ENCODE measurements around the gene CRACR2A. TPM values are rescaled to one million over a fixed set of nuclear protein-coding genes. Genes with fewer than 3 reads are reported as not detected.

CRACR2A gene
- total RNA-seq, 1 experiment from 2014 or later, result 22.3 TPM

GRCh38 chr12:3667485-3667884, 85.4 kb downstream of the CRACR2A start:
- no peaks in the 10 kb centered on the region for H3K36me3 ChIP-seq (ENCODE audit: insufficient read depth, low read length)
- H3K9ac ChIP-seq (ENCODE audit: low read length), result no peak overlapping the region
- no peak overlapping the region for H3K4me2 ChIP-seq (ENCODE audit: low read depth, low read length, poor library complexity, severe bottlenecking)

GRCh38 chr12:3666441-3666840, 86.5 kb downstream of the CRACR2A start:
- H3K4me3 ChIP-seq (ENCODE audit: low read length), result no peak overlapping the region
- H3K27ac ChIP-seq (ENCODE audit: low read length), result no peak overlapping the region
- H3K4me1 ChIP-seq (ENCODE audit: low read length), result no peaks in the 10 kb centered on the region
- no peak for DNase-seq
- no peak overlapping the region for H3K4me2 ChIP-seq (ENCODE audit: low read depth, low read length, poor library complexity, severe bottlenecking)
- H3K9me3 ChIP-seq (ENCODE audit: low read length), result no peaks in the 10 kb centered on the region
- H2AFZ ChIP-seq (ENCODE audit: low read length), result no peak overlapping the region
- H3K79me2 ChIP-seq (ENCODE audit: low read length), result no peaks in the 10 kb centered on the region
- no peaks in the 10 kb centered on the region for H4K20me1 ChIP-seq (ENCODE audit: insufficient read depth, low read depth, low read length)
- no peaks in the 10 kb centered on the region for H3K27me3 ChIP-seq (ENCODE audit: low read length)
- no peaks in the 10 kb centered on the region for H3K36me3 ChIP-seq (ENCODE audit: insufficient read depth, low read length)
- H3K9me2 ChIP-seq (replicated peaks; ENCODE audit: insufficient read depth, low read length), result no peaks in the 10 kb centered on the region
- no peak overlapping the region for H3K9ac ChIP-seq (ENCODE audit: low read length)

More at GRCh38 chr12:3667485-3667884, 85.4 kb downstream of the CRACR2A start:
- Histone ChIP-seq H3K79me2 (ENCODE audit: low read length) (no peaks in the 10 kb centered on the region), H3K9me2 (replicated peaks; ENCODE audit: insufficient read depth, low read length) (no peaks in the 10 kb centered on the region), H3K4me1 (ENCODE audit: low read length) (no peaks in the 10 kb centered on the region), H3K27me3 (ENCODE audit: low read length) (no peaks in the 10 kb centered on the region), H2AFZ (ENCODE audit: low read length) (no peak overlapping the region), H4K20me1 (ENCODE audit: insufficient read depth, low read depth, low read length) (no peaks in the 10 kb centered on the region), H3K27ac (ENCODE audit: low read length) (no peak overlapping the region), H3K9me3 (ENCODE audit: low read length) (no peaks in the 10 kb centered on the region), H3K4me3 (ENCODE audit: low read length) (no peak overlapping the region)
- DNase-seq, result no peak

DNA sequence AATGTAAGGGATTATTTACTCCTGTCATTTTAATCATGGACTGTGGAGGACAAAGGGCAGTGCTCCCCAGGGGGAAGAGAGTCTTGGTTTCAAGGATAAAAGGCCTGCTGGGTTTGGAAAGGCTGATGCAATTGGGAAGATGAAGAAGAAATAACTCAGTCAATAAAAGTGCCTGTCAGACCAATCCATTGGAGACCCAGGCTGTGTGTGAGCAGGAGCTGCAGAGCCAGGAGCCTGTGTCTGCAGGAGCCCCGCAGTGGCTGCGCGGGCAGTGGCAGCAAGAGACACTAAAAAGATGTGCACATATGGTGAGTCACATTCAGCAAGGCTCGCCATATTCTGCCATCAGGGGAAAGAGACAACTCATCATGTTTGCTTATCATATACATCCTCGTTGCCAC, 90.4 kb downstream of the CRACR2A start:
- H3K4me3 ChIP-seq (ENCODE audit: low read length), result no peak overlapping the region
- H3K36me3 ChIP-seq (ENCODE audit: insufficient read depth, low read length), result 0 out of 2 replicates have a peak, but pooled peaks cover 6% of the 10 kb centered on the region
- no peaks in the 10 kb centered on the region for H3K79me2 ChIP-seq (ENCODE audit: low read length)
- no peak overlapping the region for H3K27ac ChIP-seq (ENCODE audit: low read length)
- no peak overlapping the region for H2AFZ ChIP-seq (ENCODE audit: low read length)
- H4K20me1 ChIP-seq (ENCODE audit: insufficient read depth, low read depth, low read length), result no peaks in the 10 kb centered on the region
- no peak overlapping the region for H3K9ac ChIP-seq (ENCODE audit: low read length)
- no peaks in the 10 kb centered on the region for H3K27me3 ChIP-seq (ENCODE audit: low read length)
- no peaks in the 10 kb centered on the region for H3K9me3 ChIP-seq (ENCODE audit: low read length)
- H3K4me2 ChIP-seq (ENCODE audit: low read depth, low read length, poor library complexity, severe bottlenecking), result no peak overlapping the region
- no peak for DNase-seq
- no peaks in the 10 kb centered on the region for H3K9me2 ChIP-seq (replicated peaks; ENCODE audit: insufficient read depth, low read length)
- no peaks in the 10 kb centered on the region for H3K4me1 ChIP-seq (ENCODE audit: low read length)

DNA sequence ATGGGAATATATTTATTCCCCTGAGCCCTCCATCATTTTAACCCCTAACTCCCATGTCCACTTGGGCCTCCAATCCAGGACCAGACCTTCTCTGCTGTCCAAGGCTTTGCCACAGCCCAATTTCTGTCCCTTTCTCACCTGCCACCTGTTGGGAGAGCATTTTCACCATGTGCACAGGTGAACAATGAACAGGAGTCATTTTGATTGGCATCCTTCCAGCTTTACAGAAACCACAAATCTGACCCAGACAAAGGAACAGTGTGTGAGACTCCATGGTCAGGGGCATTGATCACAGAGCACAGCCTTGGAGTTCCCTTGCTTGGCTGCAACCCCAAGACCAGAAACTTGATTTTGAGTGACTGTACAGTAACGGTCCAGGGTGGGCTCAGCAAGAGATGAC, 91.9 kb downstream of the CRACR2A start:
- Histone ChIP-seq H3K36me3 (ENCODE audit: insufficient read depth, low read length) (peaks cover 8% of the 10 kb centered on the region), H3K79me2 (ENCODE audit: low read length) (no peaks in the 10 kb centered on the region), H3K9me3 (ENCODE audit: low read length) (no peaks in the 10 kb centered on the region), H2AFZ (ENCODE audit: low read length) (no peak overlapping the region), H3K9me2 (replicated peaks; ENCODE audit: insufficient read depth, low read length) (no peaks in the 10 kb centered on the region), H3K27me3 (ENCODE audit: low read length) (no peaks in the 10 kb centered on the region), H3K27ac (ENCODE audit: low read length) (no peak overlapping the region), H4K20me1 (ENCODE audit: insufficient read depth, low read depth, low read length) (no peaks in the 10 kb centered on the region), H3K4me3 (ENCODE audit: low read length) (no peak overlapping the region), H3K4me2 (ENCODE audit: low read depth, low read length, poor library complexity, severe bottlenecking) (no peak overlapping the region), H3K9ac (ENCODE audit: low read length) (no peak overlapping the region), H3K4me1 (ENCODE audit: low read length) (no peaks in the 10 kb centered on the region)
- DNase-seq, result no peak

- Histone ChIP-seq H3K9me2 (replicated peaks; ENCODE audit: insufficient read depth, low read length) (no peaks in the 10 kb centered on the region), H2AFZ (ENCODE audit: low read length) (no peak overlapping the region), H3K4me2 (ENCODE audit: low read depth, low read length, poor library complexity, severe bottlenecking) (no peak overlapping the region), H3K79me2 (ENCODE audit: low read length) (no peaks in the 10 kb centered on the region), H3K4me3 (ENCODE audit: low read length) (no peak overlapping the region), H3K36me3 (ENCODE audit: insufficient read depth, low read length) (peaks cover 12% of the 10 kb centered on the region), H3K27me3 (ENCODE audit: low read length) (no peaks in the 10 kb centered on the region), H3K27ac (ENCODE audit: low read length) (no peak overlapping the region), H3K9me3 (ENCODE audit: low read length) (no peaks in the 10 kb centered on the region), H3K9ac (ENCODE audit: low read length) (no peak overlapping the region), H3K4me1 (ENCODE audit: low read length) (no peaks in the 10 kb centered on the region), H4K20me1 (ENCODE audit: insufficient read depth, low read depth, low read length) (no peaks in the 10 kb centered on the region)
- DNase-seq, result peak; percentile 79
Measured at GRCh38 chr12:3658327-3659163, 94.4 kb downstream of the CRACR2A start.

DNA sequence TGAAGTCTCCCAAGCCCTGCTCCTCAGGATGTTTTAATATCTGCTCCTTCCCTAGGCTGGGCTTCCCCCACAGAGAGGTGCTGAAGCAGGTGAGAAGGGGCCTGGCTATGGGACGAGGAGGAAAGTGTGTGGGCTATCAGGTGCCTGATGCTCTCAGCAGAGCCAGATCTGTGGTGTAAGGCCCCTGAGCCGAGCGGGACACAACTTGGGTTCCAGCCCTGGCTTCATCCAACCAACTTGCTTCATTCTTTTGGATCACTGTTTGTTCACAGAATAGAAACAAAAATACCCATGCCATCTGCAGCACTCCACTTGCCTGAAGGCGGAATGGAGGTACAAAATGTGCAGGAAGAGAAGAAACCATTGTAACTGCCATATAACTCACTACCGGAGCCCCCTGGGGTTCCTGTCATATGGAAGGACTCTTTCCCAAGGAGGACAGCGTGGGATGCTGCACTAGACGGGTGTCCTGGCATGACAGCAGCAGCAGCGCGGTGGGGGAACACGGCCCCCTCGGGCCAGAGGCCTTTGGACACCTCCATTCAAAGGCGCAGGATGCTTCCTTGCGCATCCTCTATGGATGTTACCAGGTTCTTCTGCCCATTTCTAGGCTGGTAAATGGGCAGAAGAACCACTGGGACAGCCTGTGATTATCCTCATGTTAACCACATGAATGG, 95.8 kb downstream of the CRACR2A start:
- Histone ChIP-seq H3K9me3 (ENCODE audit: low read length) (no peaks in the 10 kb centered on the region), H3K27ac (ENCODE audit: low read length) (no peak overlapping the region), H3K4me1 (ENCODE audit: low read length) (no peaks in the 10 kb centered on the region), H3K36me3 (ENCODE audit: insufficient read depth, low read length) (peaks cover 12% of the 10 kb centered on the region), H3K27me3 (ENCODE audit: low read length) (no peaks in the 10 kb centered on the region), H3K4me3 (ENCODE audit: low read length) (no peak overlapping the region), H4K20me1 (ENCODE audit: insufficient read depth, low read depth, low read length) (no peaks in the 10 kb centered on the region), H2AFZ (ENCODE audit: low read length) (no peak overlapping the region), H3K79me2 (ENCODE audit: low read length) (no peaks in the 10 kb centered on the region), H3K9me2 (replicated peaks; ENCODE audit: insufficient read depth, low read length) (no peaks in the 10 kb centered on the region), H3K4me2 (ENCODE audit: low read depth, low read length, poor library complexity, severe bottlenecking) (no peak overlapping the region), H3K9ac (ENCODE audit: low read length) (no peak overlapping the region)
- no peak for DNase-seq

DNA sequence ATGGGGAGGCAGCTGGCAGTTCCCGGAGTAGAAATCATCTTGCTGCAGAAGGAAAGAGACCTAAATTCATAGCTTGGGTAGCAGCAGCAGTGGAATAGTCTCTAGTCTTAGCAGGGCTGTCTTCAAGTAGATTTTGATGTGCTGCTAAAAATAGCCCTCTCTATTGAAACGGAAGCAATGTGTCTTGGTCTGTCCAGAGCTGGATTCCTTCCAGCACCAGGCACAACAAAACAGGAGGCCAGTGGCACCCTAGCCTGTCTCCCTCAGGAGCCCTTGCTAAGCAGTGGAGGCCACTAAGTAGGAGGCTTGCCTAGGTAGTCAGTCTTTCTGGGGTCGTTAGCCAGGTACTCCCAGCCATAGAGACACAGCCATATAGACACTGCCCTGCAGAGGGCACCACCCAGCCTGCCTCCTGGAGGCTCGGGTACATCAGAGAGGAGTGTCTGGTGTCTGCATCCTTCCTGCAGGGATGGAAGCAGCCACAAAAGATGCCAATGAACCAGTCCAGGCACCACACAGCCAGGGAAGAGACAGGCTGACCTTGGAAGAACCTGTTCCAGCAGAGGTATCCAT, 97.5 kb downstream of the CRACR2A start:
- Histone ChIP-seq H3K27me3 (ENCODE audit: low read length) (no peaks in the 10 kb centered on the region), H2AFZ (ENCODE audit: low read length) (no peak overlapping the region), H3K27ac (ENCODE audit: low read length) (no peak overlapping the region), H3K9ac (ENCODE audit: low read length) (no peak overlapping the region), H3K4me2 (ENCODE audit: low read depth, low read length, poor library complexity, severe bottlenecking) (no peak overlapping the region), H3K9me3 (ENCODE audit: low read length) (no peaks in the 10 kb centered on the region), H3K4me3 (ENCODE audit: low read length) (no peak overlapping the region), H3K4me1 (ENCODE audit: low read length) (no peaks in the 10 kb centered on the region), H3K36me3 (ENCODE audit: insufficient read depth, low read length) (peaks cover 12% of the 10 kb centered on the region), H3K9me2 (replicated peaks; ENCODE audit: insufficient read depth, low read length) (no peaks in the 10 kb centered on the region), H4K20me1 (ENCODE audit: insufficient read depth, low read depth, low read length) (no peaks in the 10 kb centered on the region), H3K79me2 (ENCODE audit: low read length) (no peaks in the 10 kb centered on the region)
- DNase-seq, result peak; percentile 66

Measured in Karpas-422 (cell line).